Measurements from ENCODE around the gene NAGK. TPM values are rescaled to one million over a fixed set of nuclear protein-coding genes. Genes with fewer than 3 reads are reported as not detected.
A peak's percentile ranks its signal among the peaks of the same experiment; 100 is the strongest.

NAGK gene
- total and polyA plus RNA-seq, 9 of the 15 experiments (the other 6 are each of a cell fraction or from before 2014, with no cell fraction given), result 4.9 to 14.9 (median 10.6) TPM

- BruUV-seq (replicated peaks), result no TSS peak
- WGBS (ENCODE audit: insufficient coverage, low coverage, missing lambda C conversion rate), result 21% methylated on average over 17 of the region's 36 CpGs
- intact Hi-C loops (cut with micrococcal nuclease), result no loop called here
Observed at GRCh38 chr2:71043531-71044407, 24.7 kb upstream of the NAGK start.

More at GRCh38 chr2:71043531-71044407, 24.7 kb upstream of the NAGK start:
- no peak for TF ChIP-seq CHD1 (IDR thresholded peaks at IDR 0.05; ENCODE audit: low read length)
- peak; percentile 36; the same call in 1 of the 2 replicates for TF ChIP-seq VEZF1 (CRISPR knock-in tag; IDR thresholded peaks at IDR 0.05)
- no peak overlapping the region for H3K27ac ChIP-seq (ENCODE audit: extremely low read depth, low read depth, low read length)
- FAIRE-seq (no peak), ATAC-seq (no peak), DNase-seq (ENCODE audit: extremely low read depth in 1 of 4, low spot score in 3 of 4) (no peak)
- no peaks in the 10 kb centered on the region for H3K9me3 ChIP-seq (replicated peaks; ENCODE audit: control insufficient read depth, insufficient read depth, low read depth, low read length)
- H3K79me2 ChIP-seq (ENCODE audit: control insufficient read depth, insufficient read depth, low read length), result no peaks in the 10 kb centered on the region
- ChIA-PET CTCF (ENCODE audit: low intra/inter-chr PET ratio) (no interaction called here), POLR2A (no interaction called here)
- no peak overlapping the region for H2AFZ ChIP-seq (ENCODE audit: low read depth, low read length)
- H3K4me3 ChIP-seq, result no peak overlapping the region
- in situ Hi-C loops (cut with MboI), result no loop called here
- no peaks in the 10 kb centered on the region for H3K36me3 ChIP-seq (ENCODE audit: control insufficient read depth, insufficient read depth, low read length)
- 0 out of 2 replicates have a peak overlapping the region, but pooled peaks have one; percentile 8 for H3K4me2 ChIP-seq (ENCODE audit: insufficient read depth, low read length)
- H3K9ac ChIP-seq (ENCODE audit: insufficient read depth in 1 of 2, low read depth in 2 of 2, low read length in 2 of 2), result no peak overlapping the region
- no peaks in the 10 kb centered on the region for H3K9me1 ChIP-seq (ENCODE audit: control insufficient read depth, insufficient read depth, low read length)
- H3K4me1 ChIP-seq (replicated peaks in 1 of 2; ENCODE audit: control insufficient read depth in 2 of 2, insufficient read depth in 2 of 2, low read length in 2 of 2), result peaks cover 0 to 4% of the 10 kb centered on the region in 2 experiments; a peak in 3 of 5 replicates
- no peaks in the 10 kb centered on the region for H4K20me1 ChIP-seq (replicated peaks; ENCODE audit: control insufficient read depth, insufficient read depth, low read length)
- peaks cover 6 to 35% of the 10 kb centered on the region in 2 experiments; a peak in 4 of 5 replicates for H3K27me3 ChIP-seq (ENCODE audit: control insufficient read depth in 2 of 2, insufficient read depth in 2 of 2, low read length in 2 of 2)

Data from K562 (cell line).